Heart right ventricle (tissue), 16 donors: ENCODE data around the gene GINS3. TPM values are rescaled to one million over a fixed set of nuclear protein-coding genes. Genes with fewer than 3 reads are reported as not detected.
A peak's percentile ranks its signal among the peaks of the same experiment; 100 is the strongest.
"Not testable (repeated sequence)": the region's sequence is repeated elsewhere in the genome, so short reads cannot be mapped to it uniquely, and the experiment has no call there.

Experiments used
- ATAC-seq, 8 donors: fragments of 200-7000 bp; cut with Tn5 transposase; one replicate each; pipeline ENCODE4 v1.9.1; 2020; ENCODE audit warnings: mild to moderate bottlenecking in 8 of 8, moderate library complexity in 8 of 8, moderate number of reproducible peaks in 1 of 8
- DNase-seq, 2 donors: peaks; one replicate each; pipeline ENCODE4 v3.0.0-alpha.2; 2020
- H3K27ac ChIP-seq, 10 donors: fragments of 200-600 bp; sonication (generic) in 2 of 10; one replicate each; pipeline versions ENCODE4 v1.5.0 to v1.8.0; 2020 to 2022; ENCODE audit warnings: mild to moderate bottlenecking in 3 of 10
- H3K27me3 ChIP-seq, 7 donors: fragments of 200-600 bp; one replicate each; pipeline ENCODE4 v1.8.0; 2021 to 2022; ENCODE audit warnings: mild to moderate bottlenecking in 2 of 7
- H3K36me3 ChIP-seq, 9 donors: fragments of 200-600 bp; sonication (generic) in 1 of 9; one replicate each; pipeline versions ENCODE4 v1.5.0 to v1.8.0; 2020 to 2022; ENCODE audit warnings: mild to moderate bottlenecking in 2 of 9
- H3K4me1 ChIP-seq, 9 donors: fragments of 200-600 bp; sonication (generic) in 1 of 9; one replicate each; pipeline versions ENCODE4 v1.5.0 to v1.8.0; 2020 to 2022; ENCODE audit warnings: mild to moderate bottlenecking in 4 of 9
- H3K4me3 ChIP-seq, 10 donors: fragments of 200-600 bp; sonication (generic) in 2 of 10; one replicate each; pipeline versions ENCODE4 v1.5.0 to v1.8.0; 2020 to 2022; ENCODE audit warnings: mild to moderate bottlenecking in 7 of 10, moderate library complexity in 2 of 10
- H3K9me3 ChIP-seq, 11 donors: fragments of 200-600 bp in 10 of 11; sonication (generic) in 2 of 11; one replicate each; pipeline versions ENCODE4 v1.5.0 to v1.8.0; 2013 to 2022; ENCODE audit warnings: mild to moderate bottlenecking in 2 of 11, control low read depth in 1 of 11, moderate library complexity in 1 of 11
- WGBS, 2 donors: extraction: QIAGEN DNeasy Blood & Tissue Kit; methylation state at CpG; one replicate each; pipeline ENCODE4 v1.1.7; 2013; ENCODE audit warnings: inconsistent platforms in 1 of 2; 5-methylcytosine and 5-hydroxymethylcytosine counted together
- intact Hi-C, 10 donors: fragments of 100-400 bp; cut with DNase I; formaldehyde crosslinking; loops; one replicate each; pipeline versions ENCODE4 v1.11.1 to v1.14.2; 2022
- polyA plus RNA-seq, 2 donors: library from polyadenylated mRNA; stranded (reverse); fragments of 200-250 nt; gene quantifications; one replicate each; pipeline ENCODE4 v1.2.3, GENCODE V29; 2013
- total RNA-seq, 10 donors: library from RNA; stranded (reverse); fragmentation: NEBNext Ultra II Directional in 3 of 10; extraction: Animal tissue kit (Norgen Biotek cat#: 25700) in 3 of 10; gene quantifications; one replicate each; pipeline versions ENCODE4 v1.2.1 to v1.2.4, GENCODE V29; 2021 to 2023
- TF ChIP-seq, protein P1 (sequence below), 9 donors: fragments of 200-600 bp; sonication (generic) in 2 of 9; IDR thresholded peaks; one replicate each; pipeline versions ENCODE4 v1.5.0 to v1.8.0; 2021 to 2022; ENCODE audit warnings: antibody characterized with exemption in 9 of 9, mild to moderate bottlenecking in 5 of 9, moderate library complexity in 1 of 9
- donor health status: Arrhythmogenic right ventricular cardiomyopathy.
- donor health status: ischemic (EF 13 %, LVEDD 7.1; RV severe dilation, severe dysfunction).
- donor health status: healthy with polysubstance abuse.
- donor health status: DM: no; HTN: yes; CAD: no.
- donor health status: DM: no; HTN: no; CAD: no.
- donor health status: ischemic (EF 25% LVEDD 6.9; RV normal size, moderate dysfunction).
- donor health status: ischemic (EF 25% LVEDD 5.7; RV mildly dilated, moderate dysfunction).
- donor health status: healthy.
- donor health status: DM: yes; HTN: yes; CAD: no.
- donor health status: Ischemic cardiomyopathy.
- donor health status: ischemic (EF 35%, LVEDD 5.7; RV mildly dilated, moderate dysfunction).
- donor health status: nonischemic (EF 11% LVEDD 7.7; RV severe dilation, severe dysfunction).
- donor health status: DM: yes; HTN: yes; CAD: no.
- donor health status: PGD.
- donor health status: ischemic (EF 29% LVEDD 5.4; RV normal size, mild dysfunction).
- donor health status: nonischemic (EF 23%, LVEDD 6.1; RV moderate dilation, normal function).

Gene GINS3
- total and polyA plus RNA-seq, 12 donors = 4.0 to 13.5 (median 5.9) TPM

DNA sequence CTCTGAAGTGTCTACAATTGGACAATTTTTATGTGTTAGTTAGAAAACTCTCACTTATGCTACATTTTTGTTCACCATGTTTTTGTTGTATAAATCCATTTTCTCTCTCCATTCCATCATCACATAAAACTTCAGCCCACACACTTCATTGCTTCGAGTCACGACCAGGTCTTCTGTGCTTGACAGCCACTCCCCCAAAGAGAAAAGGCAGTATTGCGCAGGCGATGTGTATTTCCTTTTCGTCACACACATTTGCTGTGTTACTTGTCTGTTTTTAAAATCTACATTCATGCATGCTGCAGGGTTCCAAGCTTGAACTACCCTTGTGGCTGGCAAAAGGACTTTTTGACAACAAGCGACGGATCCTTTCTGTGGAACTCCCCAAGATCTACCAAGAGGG lies 10.5 kb downstream of the GINS3 start:
- Histone ChIP-seq H3K9me3 (no peaks in the 10 kb centered on the region), H3K27me3 (no peaks in the 10 kb centered on the region), H3K4me3 (no peak overlapping the region), H3K4me1 (peaks cover 0 to 14% (median 0%) of the 10 kb centered on the region in 9 donors), H3K27ac (no peak overlapping the region), H3K36me3 (peaks cover 0 to 32% (median 0%) of the 10 kb centered on the region in 9 donors)
- WGBS, 2 donors = 92 to 96% methylated on average over 7 of the region's 7 CpGs
- TF ChIP-seq, protein P1, sequence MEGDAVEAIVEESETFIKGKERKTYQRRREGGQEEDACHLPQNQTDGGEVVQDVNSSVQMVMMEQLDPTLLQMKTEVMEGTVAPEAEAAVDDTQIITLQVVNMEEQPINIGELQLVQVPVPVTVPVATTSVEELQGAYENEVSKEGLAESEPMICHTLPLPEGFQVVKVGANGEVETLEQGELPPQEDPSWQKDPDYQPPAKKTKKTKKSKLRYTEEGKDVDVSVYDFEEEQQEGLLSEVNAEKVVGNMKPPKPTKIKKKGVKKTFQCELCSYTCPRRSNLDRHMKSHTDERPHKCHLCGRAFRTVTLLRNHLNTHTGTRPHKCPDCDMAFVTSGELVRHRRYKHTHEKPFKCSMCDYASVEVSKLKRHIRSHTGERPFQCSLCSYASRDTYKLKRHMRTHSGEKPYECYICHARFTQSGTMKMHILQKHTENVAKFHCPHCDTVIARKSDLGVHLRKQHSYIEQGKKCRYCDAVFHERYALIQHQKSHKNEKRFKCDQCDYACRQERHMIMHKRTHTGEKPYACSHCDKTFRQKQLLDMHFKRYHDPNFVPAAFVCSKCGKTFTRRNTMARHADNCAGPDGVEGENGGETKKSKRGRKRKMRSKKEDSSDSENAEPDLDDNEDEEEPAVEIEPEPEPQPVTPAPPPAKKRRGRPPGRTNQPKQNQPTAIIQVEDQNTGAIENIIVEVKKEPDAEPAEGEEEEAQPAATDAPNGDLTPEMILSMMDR (IDR thresholded peaks at IDR 0.05) = no peak
- ATAC-seq (no peak), DNase-seq (no peak)
- intact Hi-C loops = no loop called here

DNA sequence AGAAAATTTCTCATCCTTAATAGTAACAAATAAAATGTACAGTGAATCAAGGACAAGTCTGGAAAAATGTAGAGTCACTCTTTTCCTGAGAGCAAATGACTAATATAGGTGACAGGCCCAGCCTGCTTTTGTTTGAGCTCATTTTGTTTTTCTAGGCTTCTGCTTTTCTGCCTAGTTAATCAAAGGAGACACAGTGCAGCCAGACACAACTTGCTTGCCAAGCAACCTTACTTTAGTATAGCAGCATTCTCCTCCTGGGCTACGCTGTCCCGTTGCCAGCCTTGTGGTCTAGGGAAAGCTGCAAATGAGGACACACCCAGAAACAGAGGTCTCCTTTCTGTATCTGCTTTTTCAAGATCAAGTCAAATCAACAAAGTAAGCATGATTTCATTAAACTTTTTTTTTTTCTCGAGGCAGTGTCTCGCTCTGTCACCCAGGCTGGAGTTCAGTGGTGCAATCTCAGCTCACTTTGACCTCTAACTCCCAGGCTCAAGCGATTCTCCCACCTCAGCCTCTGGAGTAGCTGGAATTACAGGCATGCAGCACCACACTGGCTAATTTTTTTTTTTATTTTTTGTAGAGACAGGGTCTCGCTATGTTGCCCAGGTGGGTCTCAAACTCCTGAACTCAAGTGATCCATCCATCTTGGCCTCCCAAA lies 17.2 kb downstream of the GINS3 start:
- no peaks in the 10 kb centered on the region for H3K27me3 ChIP-seq
- intact Hi-C loops = no loop called here
- peaks cover 6 to 52% (median 18%) of the 10 kb centered on the region in 9 donors for H3K4me1 ChIP-seq
- H3K4me3 ChIP-seq = no peak overlapping the region
- peaks cover 0 to 13% (median 0%) of the 10 kb centered on the region in 9 donors for H3K36me3 ChIP-seq
- TF ChIP-seq, protein P1 (IDR thresholded peaks at IDR 0.05) = no peak
- ATAC-seq (peak; percentile 44 to 78 (median 72)), DNase-seq (peak; percentile 42 to 61)
- peak overlapping the region; percentile 14 to 95 (median 78) for H3K27ac ChIP-seq
- H3K9me3 ChIP-seq = no peaks in the 10 kb centered on the region
- 51 to 64% methylated on average over 6 of the region's 6 CpGs for WGBS, 2 donors

DNA sequence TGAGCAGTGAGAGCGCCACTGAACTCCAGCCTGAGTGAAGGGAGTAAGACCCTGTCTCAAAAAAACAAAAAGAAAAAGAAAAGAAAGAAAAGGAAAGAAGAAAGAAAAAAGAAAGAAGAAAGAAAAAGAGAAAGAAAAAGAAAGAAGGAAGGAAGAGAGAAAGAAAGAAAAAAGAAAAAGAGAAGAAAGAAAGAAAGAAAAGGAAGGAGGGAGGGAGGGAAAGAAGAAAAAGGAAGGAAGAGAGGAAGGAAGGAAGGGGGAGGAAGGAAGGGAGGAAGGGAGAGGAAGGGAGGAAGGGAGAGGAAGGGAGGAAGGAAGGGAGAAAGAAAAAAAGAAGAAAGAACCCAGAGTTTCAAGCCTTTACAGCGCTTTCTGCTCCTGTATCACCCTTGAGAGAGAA lies 19.1 kb downstream of the GINS3 start:
- intact Hi-C loops = loop anchor here in 3 of 10 donors (5.0 to 10.0 kb wide), 2 partner anchors 64 to 67 kb away; no protein-coding TSS in a partner anchor
- WGBS, 2 donors = 96 to 98% methylated on average over 2 of the region's 2 CpGs
- H3K27ac ChIP-seq = peak overlapping the region in 9 of 10 donors; percentile 62 to 95 (median 89)
- TF ChIP-seq, protein P1 (IDR thresholded peaks at IDR 0.05) = no peak
- DNase-seq = no peak
- ATAC-seq = no peak
- peaks cover 9 to 64% (median 18%) of the 10 kb centered on the region in 9 donors for H3K4me1 ChIP-seq
- H3K27me3 ChIP-seq = no peaks in the 10 kb centered on the region
- no peaks in the 10 kb centered on the region for H3K9me3 ChIP-seq
- no peaks in the 10 kb centered on the region for H3K36me3 ChIP-seq
- H3K4me3 ChIP-seq = no peak overlapping the region

DNA sequence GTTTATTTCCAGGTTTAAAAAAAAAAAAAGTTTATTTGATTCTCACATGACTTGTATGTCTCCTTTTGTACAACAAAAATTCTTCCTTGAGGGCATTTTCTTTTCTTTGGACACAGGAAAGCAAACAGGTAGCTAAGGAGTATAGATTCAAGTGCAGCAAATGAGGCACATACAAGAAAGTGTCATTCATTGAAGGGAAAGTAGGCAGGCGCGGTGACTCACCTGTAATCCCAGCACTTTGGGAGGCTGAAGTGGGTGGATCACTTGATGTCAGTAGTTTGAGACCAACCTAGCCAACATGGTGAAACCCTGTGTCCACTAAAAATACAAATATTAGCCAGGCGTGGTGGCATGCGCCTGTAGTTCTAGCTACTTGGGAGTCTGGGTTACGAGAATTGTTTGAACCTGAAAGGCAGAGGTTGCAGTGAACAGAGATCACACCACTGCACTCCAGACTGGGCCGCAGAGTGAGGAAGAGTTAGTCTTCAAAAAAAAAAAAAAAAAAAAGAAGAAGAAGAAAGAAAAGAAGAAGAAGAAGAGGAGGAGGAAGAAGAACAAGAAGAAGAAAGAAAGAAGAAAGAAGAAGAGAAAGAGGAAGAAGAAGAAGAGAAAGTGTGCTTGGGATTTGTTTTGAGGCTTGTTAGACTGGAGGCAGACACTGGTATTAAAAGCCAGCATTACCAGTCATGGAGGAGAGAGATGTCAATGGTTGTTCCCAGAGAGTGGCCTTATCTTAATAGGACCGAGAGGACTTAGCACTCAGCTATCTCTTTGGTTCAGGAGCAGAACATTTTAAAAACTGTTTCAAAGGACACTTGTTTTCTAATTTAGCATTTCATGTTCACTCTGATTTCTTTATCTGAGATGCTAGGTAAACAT lies 19.7 kb downstream of the GINS3 start:
- ATAC-seq (peak in 3 of 8 donors; percentile 42 to 81 (median 65)), DNase-seq (no peak)
- no peaks in the 10 kb centered on the region for H3K9me3 ChIP-seq
- no peak overlapping the region for H3K4me3 ChIP-seq
- peak overlapping the region in 9 of 10 donors; percentile 62 to 96 (median 92) for H3K27ac ChIP-seq
- WGBS, 2 donors = 85 to 87% methylated on average over 7 of the region's 7 CpGs
- TF ChIP-seq, protein P1 (IDR thresholded peaks at IDR 0.05) = peak in 1 of 9 donors; percentile 9
- H3K4me1 ChIP-seq = peaks cover 9 to 63% (median 19%) of the 10 kb centered on the region in 9 donors
- H3K27me3 ChIP-seq = no peaks in the 10 kb centered on the region
- H3K36me3 ChIP-seq = no peaks in the 10 kb centered on the region
- intact Hi-C loops = loop anchor here in 3 of 10 donors (5.0 to 10.0 kb wide), 2 partner anchors 65 to 67 kb away; no protein-coding TSS in a partner anchor

DNA sequence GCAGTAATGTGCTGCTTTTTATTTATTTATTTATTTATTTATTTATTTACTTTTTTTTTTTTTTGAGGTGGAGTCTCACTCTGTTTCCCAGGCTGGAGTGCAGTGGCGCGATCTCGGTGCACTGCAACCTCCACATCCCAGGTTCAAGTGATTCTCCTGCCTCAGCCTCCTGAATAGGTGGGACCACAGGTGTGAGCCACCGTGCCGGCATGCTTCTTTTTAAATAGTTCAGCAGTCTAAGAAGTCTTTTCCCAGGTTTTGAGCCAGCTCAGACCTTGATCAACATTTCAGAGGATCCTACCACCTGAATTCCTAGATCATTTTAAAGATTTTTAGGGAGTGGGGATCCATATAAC lies 20.3 kb downstream of the GINS3 start:
- H3K4me3 ChIP-seq, DNase-seq, H3K36me3 ChIP-seq, H3K27me3 ChIP-seq, H3K9me3 ChIP-seq: not testable (repeated sequence)
- peak in 1 of 8 donors; percentile 17 for ATAC-seq
- intact Hi-C loops = loop anchor here in 3 of 10 donors (5.0 to 10.0 kb wide), 2 partner anchors 65 to 68 kb away; no protein-coding TSS in a partner anchor
- Histone ChIP-seq H3K27ac (peak overlapping the region in 9 of 10 donors; percentile 62 to 96 (median 92)), H3K4me1 (peaks cover 9 to 66% (median 20%) of the 10 kb centered on the region in 9 donors)
- WGBS, 2 donors = 76 to 79% methylated on average over 5 of the region's 5 CpGs
